ENCODE data around the gene ZNF587. TPM values are rescaled to one million over a fixed set of nuclear protein-coding genes. Genes with fewer than 3 reads are reported as not detected.

Gene ZNF587
- total and polyA plus RNA-seq, 10 of the 15 experiments (the other 5 are each of a cell fraction or from before 2014, with no cell fraction given), result 1.9 to 27.8 (median 13.5) TPM

DNA sequence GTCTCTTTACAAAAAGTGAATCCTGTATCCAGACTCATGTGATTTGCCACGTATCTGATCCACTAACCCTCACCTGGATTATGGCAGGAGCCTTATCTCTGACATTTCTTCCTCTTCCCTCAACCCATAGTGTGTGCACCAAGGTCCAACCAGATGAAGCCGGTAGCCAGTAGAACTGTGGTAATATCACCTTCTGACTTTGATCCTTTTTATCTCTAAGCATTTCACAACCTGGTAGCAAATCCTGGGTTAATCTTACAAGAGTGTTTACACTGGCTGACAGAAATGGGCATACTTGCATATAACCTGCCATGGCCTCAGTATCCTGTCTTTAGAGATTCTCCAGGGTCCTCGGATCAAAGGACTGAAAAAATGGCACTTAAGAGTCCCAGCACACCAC, 64.9 kb downstream of the ZNF587 start:
- 98% methylated on average over 3 of the region's 3 CpGs for WGBS (ENCODE audit: insufficient coverage, insufficient replicate concordance, low lambda C conversion rate, missing lambda C conversion rate)
- peaks cover 3 to 7% of the 10 kb centered on the region in 2 experiments; a peak in 2 of 4 replicates for H3K36me3 ChIP-seq (ENCODE audit: control insufficient read depth in 2 of 2, insufficient read depth in 2 of 2, low read length in 1 of 2)
- no peaks in the 10 kb centered on the region for H3K27me3 ChIP-seq (replicated peaks in 1 of 2; ENCODE audit: control insufficient read depth in 2 of 2, insufficient read depth in 2 of 2, low read length in 1 of 2)
- no peak overlapping the region for H3K4me3 ChIP-seq
- H3K4me2 ChIP-seq (ENCODE audit: control insufficient read depth, insufficient read depth), result peak overlapping the region; percentile 89
- intact Hi-C loops (cut with micrococcal nuclease; ENCODE audit: unreplicated experiment), result no loop called here
- BruUV-seq (replicated peaks), result no TSS peak
- no peak overlapping the region for H3K9ac ChIP-seq (ENCODE audit: control insufficient read depth, insufficient read depth, low read length)
- peaks cover 12% of the 10 kb centered on the region for H3K79me2 ChIP-seq (ENCODE audit: control insufficient read depth, insufficient read depth, low read length)
- TF ChIP-seq TCF3 (IDR thresholded peaks at IDR 0.05; ENCODE audit: borderline replicate concordance, insufficient read depth, low read depth, low read length) (no peak), KAT2A (conservative IDR thresholded peaks at IDR 0.05; ENCODE audit: control insufficient read depth, low read depth, low read length) (no peak), SMAD1 (IDR thresholded peaks at IDR 0.05; ENCODE audit: low read depth, partially characterized antibody) (no peak), MEF2B (IDR thresholded peaks at IDR 0.05; ENCODE audit: partially characterized antibody, poor library complexity, severe bottlenecking) (no peak), ZZZ3 (IDR thresholded peaks at IDR 0.05; ENCODE audit: control insufficient read depth, insufficient read length, low read depth) (no peak), ZNF274 (IDR thresholded peaks at IDR 0.05; ENCODE audit: insufficient read depth, insufficient read length) (no peak), PAX8 (IDR thresholded peaks at IDR 0.05) (no peak), RAD21 (IDR thresholded peaks at IDR 0.05; ENCODE audit: insufficient read depth, low read depth, low read length) (no peak), MYC (IDR thresholded peaks at IDR 0.05; ENCODE audit: insufficient read depth, insufficient read length, insufficient replicate concordance, low read length, severe bottlenecking) (no peak), ZBED1 (IDR thresholded peaks at IDR 0.05; ENCODE audit: borderline replicate concordance) (no peak), NFIC (IDR thresholded peaks at IDR 0.05; ENCODE audit: low read depth, low read length) (no peak), SRF (IDR thresholded peaks at IDR 0.05; ENCODE audit: low read depth in 2 of 2, low read length in 2 of 2) (no peak), JUND (IDR thresholded peaks at IDR 0.05; ENCODE audit: low read depth, low read length) (no peak)
- TF ChIP-seq, protein P1, sequence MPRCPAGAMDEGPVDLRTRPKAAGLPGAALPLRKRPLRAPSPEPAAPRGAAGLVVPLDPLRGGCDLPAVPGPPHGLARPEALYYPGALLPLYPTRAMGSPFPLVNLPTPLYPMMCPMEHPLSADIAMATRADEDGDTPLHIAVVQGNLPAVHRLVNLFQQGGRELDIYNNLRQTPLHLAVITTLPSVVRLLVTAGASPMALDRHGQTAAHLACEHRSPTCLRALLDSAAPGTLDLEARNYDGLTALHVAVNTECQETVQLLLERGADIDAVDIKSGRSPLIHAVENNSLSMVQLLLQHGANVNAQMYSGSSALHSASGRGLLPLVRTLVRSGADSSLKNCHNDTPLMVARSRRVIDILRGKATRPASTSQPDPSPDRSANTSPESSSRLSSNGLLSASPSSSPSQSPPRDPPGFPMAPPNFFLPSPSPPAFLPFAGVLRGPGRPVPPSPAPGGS (IDR thresholded peaks at IDR 0.05; ENCODE audit: borderline replicate concordance, insufficient read depth, low read depth, low read length, poor library complexity, severe bottlenecking), result no peak
- TF ChIP-seq, protein P2, sequence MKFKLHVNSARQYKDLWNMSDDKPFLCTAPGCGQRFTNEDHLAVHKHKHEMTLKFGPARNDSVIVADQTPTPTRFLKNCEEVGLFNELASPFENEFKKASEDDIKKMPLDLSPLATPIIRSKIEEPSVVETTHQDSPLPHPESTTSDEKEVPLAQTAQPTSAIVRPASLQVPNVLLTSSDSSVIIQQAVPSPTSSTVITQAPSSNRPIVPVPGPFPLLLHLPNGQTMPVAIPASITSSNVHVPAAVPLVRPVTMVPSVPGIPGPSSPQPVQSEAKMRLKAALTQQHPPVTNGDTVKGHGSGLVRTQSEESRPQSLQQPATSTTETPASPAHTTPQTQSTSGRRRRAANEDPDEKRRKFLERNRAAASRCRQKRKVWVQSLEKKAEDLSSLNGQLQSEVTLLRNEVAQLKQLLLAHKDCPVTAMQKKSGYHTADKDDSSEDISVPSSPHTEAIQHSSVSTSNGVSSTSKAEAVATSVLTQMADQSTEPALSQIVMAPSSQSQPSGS (IDR thresholded peaks at IDR 0.05; ENCODE audit: low read length), result no peak
- TF ChIP-seq, protein P3, sequence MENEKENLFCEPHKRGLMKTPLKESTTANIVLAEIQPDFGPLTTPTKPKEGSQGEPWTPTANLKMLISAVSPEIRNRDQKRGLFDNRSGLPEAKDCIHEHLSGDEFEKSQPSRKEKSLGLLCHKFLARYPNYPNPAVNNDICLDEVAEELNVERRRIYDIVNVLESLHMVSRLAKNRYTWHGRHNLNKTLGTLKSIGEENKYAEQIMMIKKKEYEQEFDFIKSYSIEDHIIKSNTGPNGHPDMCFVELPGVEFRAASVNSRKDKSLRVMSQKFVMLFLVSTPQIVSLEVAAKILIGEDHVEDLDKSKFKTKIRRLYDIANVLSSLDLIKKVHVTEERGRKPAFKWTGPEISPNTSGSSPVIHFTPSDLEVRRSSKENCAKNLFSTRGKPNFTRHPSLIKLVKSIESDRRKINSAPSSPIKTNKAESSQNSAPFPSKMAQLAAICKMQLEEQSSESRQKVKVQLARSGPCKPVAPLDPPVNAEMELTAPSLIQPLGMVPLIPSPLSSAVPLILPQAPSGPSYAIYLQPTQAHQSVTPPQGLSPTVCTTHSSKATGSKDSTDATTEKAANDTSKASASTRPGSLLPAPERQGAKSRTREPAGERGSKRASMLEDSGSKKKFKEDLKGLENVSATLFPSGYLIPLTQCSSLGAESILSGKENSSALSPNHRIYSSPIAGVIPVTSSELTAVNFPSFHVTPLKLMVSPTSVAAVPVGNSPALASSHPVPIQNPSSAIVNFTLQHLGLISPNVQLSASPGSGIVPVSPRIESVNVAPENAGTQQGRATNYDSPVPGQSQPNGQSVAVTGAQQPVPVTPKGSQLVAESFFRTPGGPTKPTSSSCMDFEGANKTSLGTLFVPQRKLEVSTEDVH (IDR thresholded peaks at IDR 0.05; ENCODE audit: low read depth, partially characterized antibody), result no peak
- TF ChIP-seq, protein P4, sequence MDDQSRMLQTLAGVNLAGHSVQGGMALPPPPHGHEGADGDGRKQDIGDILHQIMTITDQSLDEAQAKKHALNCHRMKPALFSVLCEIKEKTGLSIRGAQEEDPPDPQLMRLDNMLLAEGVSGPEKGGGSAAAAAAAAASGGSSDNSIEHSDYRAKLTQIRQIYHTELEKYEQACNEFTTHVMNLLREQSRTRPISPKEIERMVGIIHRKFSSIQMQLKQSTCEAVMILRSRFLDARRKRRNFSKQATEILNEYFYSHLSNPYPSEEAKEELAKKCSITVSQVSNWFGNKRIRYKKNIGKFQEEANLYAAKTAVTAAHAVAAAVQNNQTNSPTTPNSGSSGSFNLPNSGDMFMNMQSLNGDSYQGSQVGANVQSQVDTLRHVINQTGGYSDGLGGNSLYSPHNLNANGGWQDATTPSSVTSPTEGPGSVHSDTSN (IDR thresholded peaks at IDR 0.05; ENCODE audit: insufficient replicate concordance, low read depth, low read length), result no peak
- ChIA-PET RAD21 (ENCODE audit: unreplicated experiment) (no interaction called here), SMC1A (ENCODE audit: uncharacterized antibody, unreplicated experiment) (interaction anchor here (1.3 kb wide), 1 partner anchor 12 kb away, joined by 3 read pairs; no protein-coding TSS in a partner anchor), POLR2A (no interaction called here), CTCF (interaction anchor here (0.9 to 1.2 kb wide), 2 partner anchors 12 to 281 kb away, joined by 3 read pairs; partner anchors contain the start of gene ZNF211)
- FAIRE-seq (no peak), ATAC-seq (no peak), DNase-seq (ENCODE audit: low read depth, low spot score) (no peak)
- no peak overlapping the region for H3K27ac ChIP-seq (ENCODE audit: control insufficient read depth, insufficient read depth)
- peaks cover 12% of the 10 kb centered on the region; the same call in 2 of the 3 replicates for H3K9me3 ChIP-seq (replicated peaks; ENCODE audit: control insufficient read depth, insufficient read depth, low read length)
- no peak overlapping the region for H2AFZ ChIP-seq (ENCODE audit: control insufficient read depth, low read depth, low read length)
- H4K20me1 ChIP-seq (ENCODE audit: control insufficient read depth, insufficient read depth), result no peaks in the 10 kb centered on the region
- in situ Hi-C loops (cut with MboI), result no loop called here
- H3K4me1 ChIP-seq (ENCODE audit: control insufficient read depth, insufficient read depth, low read length), result peaks cover 3% of the 10 kb centered on the region; the same call in 1 of the 2 replicates

All from GM12878 (cell line).